ENCODE data around the gene LY86.

- TF ChIP-seq, protein P1, sequence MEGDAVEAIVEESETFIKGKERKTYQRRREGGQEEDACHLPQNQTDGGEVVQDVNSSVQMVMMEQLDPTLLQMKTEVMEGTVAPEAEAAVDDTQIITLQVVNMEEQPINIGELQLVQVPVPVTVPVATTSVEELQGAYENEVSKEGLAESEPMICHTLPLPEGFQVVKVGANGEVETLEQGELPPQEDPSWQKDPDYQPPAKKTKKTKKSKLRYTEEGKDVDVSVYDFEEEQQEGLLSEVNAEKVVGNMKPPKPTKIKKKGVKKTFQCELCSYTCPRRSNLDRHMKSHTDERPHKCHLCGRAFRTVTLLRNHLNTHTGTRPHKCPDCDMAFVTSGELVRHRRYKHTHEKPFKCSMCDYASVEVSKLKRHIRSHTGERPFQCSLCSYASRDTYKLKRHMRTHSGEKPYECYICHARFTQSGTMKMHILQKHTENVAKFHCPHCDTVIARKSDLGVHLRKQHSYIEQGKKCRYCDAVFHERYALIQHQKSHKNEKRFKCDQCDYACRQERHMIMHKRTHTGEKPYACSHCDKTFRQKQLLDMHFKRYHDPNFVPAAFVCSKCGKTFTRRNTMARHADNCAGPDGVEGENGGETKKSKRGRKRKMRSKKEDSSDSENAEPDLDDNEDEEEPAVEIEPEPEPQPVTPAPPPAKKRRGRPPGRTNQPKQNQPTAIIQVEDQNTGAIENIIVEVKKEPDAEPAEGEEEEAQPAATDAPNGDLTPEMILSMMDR (conservative IDR thresholded peaks at IDR 0.05 in 1 of 2, IDR thresholded peaks at IDR 0.05 in 1 of 2; ENCODE audit: low read depth in 1 of 2, low read length in 2 of 2): no peak
- no peak for TF ChIP-seq EZH2 (IDR thresholded peaks at IDR 0.05; ENCODE audit: low read length, missing control alignments)
These were observed 597 bp downstream of the LY86 start for GRCh38 chr6:6588924-6589709.
